Calu3 (cell line): ENCODE measurements around the gene SPRR2D. TPM values are rescaled to one million over a fixed set of nuclear protein-coding genes. Genes with fewer than 3 reads are reported as not detected.

ENCODE experiments used
- BruUV-seq: library from RNA; stranded (reverse); fragments of 400-500 nt; replicated peaks from 2 replicates; lab custom pipeline; 2021; lab: Mats Ljungman, UMichigan
- CTCF ChIA-PET: fragments of 300-600 bp; sonication (Branson Sonifier 250); formaldehyde crosslinking; loops from one replicate; lab custom pipeline; 2022; ENCODE audit warnings: antibody characterized with exemption; lab: Charles Lee
- DNase-seq: peaks from one replicate; pipeline ENCODE4 v3.0.0; 2022
- H3K27ac Mint-ChIP-seq: one replicate; pipeline ENCODE4 v1.8.0; 2022; ENCODE audit warnings: mixed read lengths; ENCODE audit not compliant: unreplicated experiment
- H3K27me3 Mint-ChIP-seq: one replicate; pipeline ENCODE4 v1.8.0; 2022; ENCODE audit warnings: mixed read lengths; ENCODE audit not compliant: unreplicated experiment
- H3K36me3 Mint-ChIP-seq: one replicate; pipeline ENCODE4 v1.8.0; 2022; ENCODE audit warnings: mild to moderate bottlenecking, moderate library complexity, mixed read lengths; ENCODE audit not compliant: insufficient read depth, unreplicated experiment
- H3K4me1 Mint-ChIP-seq: one replicate; pipeline ENCODE4 v1.8.0; 2022; ENCODE audit warnings: mild to moderate bottlenecking, low read depth, mixed read lengths; ENCODE audit not compliant: unreplicated experiment
- H3K4me3 Mint-ChIP-seq: one replicate; pipeline ENCODE4 v1.8.0; 2022; ENCODE audit warnings: mild to moderate bottlenecking, low read depth, moderate library complexity, mixed read lengths; ENCODE audit not compliant: unreplicated experiment
- H3K9me3 Mint-ChIP-seq: one replicate; pipeline ENCODE4 v1.8.0; 2022; ENCODE audit warnings: low read depth, mixed read lengths; ENCODE audit not compliant: unreplicated experiment
- intact Hi-C: fragments of 100-400 bp; cut with micrococcal nuclease; formaldehyde crosslinking; loops from one replicate; pipeline ENCODE4 v1.10.0; 2022; ENCODE audit not compliant: unreplicated experiment
- total RNA-seq: library from RNA; stranded (reverse); gene quantifications from 2 replicates; pipeline ENCODE4 v1.2.3, GENCODE V29; 2022
- TF ChIP-seq, protein P1 (sequence below): fragments of 200-600 bp; IDR thresholded peaks from one replicate; pipeline ENCODE4 v1.8.0; 2022; ENCODE audit warnings: antibody characterized with exemption; ENCODE audit not compliant: unreplicated experiment

The SPRR2D gene
- total RNA-seq, 1 experiment from 2014 or later, result not detected

GRCh38 chr1:153000294-153000693 lies 40.6 kb downstream of the SPRR2D start:
- intact Hi-C loops, result no loop called here
- Mint-ChIP-seq H3K4me1 (peaks cover 72% of the 10 kb centered on the region), H3K36me3 (peaks cover 11% of the 10 kb centered on the region), H3K27ac (peak overlapping the region; percentile 90), H3K4me3 (no peak overlapping the region), H3K9me3 (peaks cover 5% of the 10 kb centered on the region), H3K27me3 (no peaks in the 10 kb centered on the region)
- no TSS peak for BruUV-seq
- TF ChIP-seq, protein P1, sequence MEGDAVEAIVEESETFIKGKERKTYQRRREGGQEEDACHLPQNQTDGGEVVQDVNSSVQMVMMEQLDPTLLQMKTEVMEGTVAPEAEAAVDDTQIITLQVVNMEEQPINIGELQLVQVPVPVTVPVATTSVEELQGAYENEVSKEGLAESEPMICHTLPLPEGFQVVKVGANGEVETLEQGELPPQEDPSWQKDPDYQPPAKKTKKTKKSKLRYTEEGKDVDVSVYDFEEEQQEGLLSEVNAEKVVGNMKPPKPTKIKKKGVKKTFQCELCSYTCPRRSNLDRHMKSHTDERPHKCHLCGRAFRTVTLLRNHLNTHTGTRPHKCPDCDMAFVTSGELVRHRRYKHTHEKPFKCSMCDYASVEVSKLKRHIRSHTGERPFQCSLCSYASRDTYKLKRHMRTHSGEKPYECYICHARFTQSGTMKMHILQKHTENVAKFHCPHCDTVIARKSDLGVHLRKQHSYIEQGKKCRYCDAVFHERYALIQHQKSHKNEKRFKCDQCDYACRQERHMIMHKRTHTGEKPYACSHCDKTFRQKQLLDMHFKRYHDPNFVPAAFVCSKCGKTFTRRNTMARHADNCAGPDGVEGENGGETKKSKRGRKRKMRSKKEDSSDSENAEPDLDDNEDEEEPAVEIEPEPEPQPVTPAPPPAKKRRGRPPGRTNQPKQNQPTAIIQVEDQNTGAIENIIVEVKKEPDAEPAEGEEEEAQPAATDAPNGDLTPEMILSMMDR, result no peak
- DNase-seq, result no peak
- CTCF ChIA-PET, result interaction anchor here (0.6 to 2.7 kb wide), 6 partner anchors 9 to 358 kb away, joined by 3 to 19 read pairs (median 5); no protein-coding TSS in a partner anchor

GRCh38 chr1:152999818-153000217 lies 41.1 kb downstream of the SPRR2D start:
- H3K27me3 Mint-ChIP-seq, result no peaks in the 10 kb centered on the region
- H3K4me1 Mint-ChIP-seq, result peaks cover 72% of the 10 kb centered on the region
- CTCF ChIA-PET, result interaction anchor here (1.2 to 2.7 kb wide), 5 partner anchors 9 to 193 kb away, joined by 3 to 14 read pairs (median 5); no protein-coding TSS in a partner anchor
- H3K4me3 Mint-ChIP-seq, result peak overlapping the region; percentile 32
- peak overlapping the region; percentile 90 for H3K27ac Mint-ChIP-seq
- intact Hi-C loops, result loop anchor here (5.0 kb wide), 1 partner anchor 32 kb away; the partner anchor contains the start of gene SPRR1B
- H3K9me3 Mint-ChIP-seq, result peaks cover 5% of the 10 kb centered on the region
- no peak for DNase-seq
- no TSS peak for BruUV-seq
- TF ChIP-seq, protein P1, result no peak
- H3K36me3 Mint-ChIP-seq, result peaks cover 11% of the 10 kb centered on the region

DNA sequence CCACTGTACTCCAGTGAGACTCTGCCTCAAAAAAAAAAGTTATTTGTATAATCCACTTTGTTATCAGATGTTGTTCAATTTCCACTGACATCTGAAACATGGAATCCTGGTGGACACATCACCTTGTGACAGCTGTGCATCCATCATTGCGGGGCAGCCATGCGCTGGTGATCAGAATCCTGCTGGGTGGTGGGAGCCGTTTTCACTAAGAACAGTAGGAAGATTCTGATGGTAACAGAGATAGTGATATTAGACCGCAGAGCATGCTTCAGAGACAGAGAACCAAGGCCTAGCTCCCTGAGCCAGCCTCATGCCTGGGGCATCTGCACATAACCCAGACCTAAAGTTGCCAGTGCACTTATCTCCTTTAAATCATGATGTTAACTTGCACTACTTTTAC lies 42.4 kb downstream of the SPRR2D start:
- intact Hi-C loops, result loop anchor here (5.0 kb wide), 1 partner anchor 34 kb away; the partner anchor contains the start of gene SPRR1B
- peaks cover 63% of the 10 kb centered on the region for H3K4me1 Mint-ChIP-seq
- no TSS peak for BruUV-seq
- no peak for DNase-seq
- no peaks in the 10 kb centered on the region for H3K27me3 Mint-ChIP-seq
- peaks cover 11% of the 10 kb centered on the region for H3K36me3 Mint-ChIP-seq
- no peak overlapping the region for H3K4me3 Mint-ChIP-seq
- CTCF ChIA-PET, result interaction anchor here (2.7 kb wide), 1 partner anchor 34 kb away, joined by 14 read pairs; no protein-coding TSS in a partner anchor
- peaks cover 5% of the 10 kb centered on the region for H3K9me3 Mint-ChIP-seq
- no peak overlapping the region for H3K27ac Mint-ChIP-seq
- TF ChIP-seq, protein P1, result no peak

- Mint-ChIP-seq H3K4me3 (no peak overlapping the region), H3K36me3 (peaks cover 11% of the 10 kb centered on the region), H3K27ac (peak overlapping the region; percentile 52), H3K9me3 (peaks cover 5% of the 10 kb centered on the region), H3K4me1 (peaks cover 61% of the 10 kb centered on the region), H3K27me3 (no peaks in the 10 kb centered on the region)
- intact Hi-C loops, result loop anchor here (5.0 kb wide), 1 partner anchor 34 kb away; the partner anchor contains the start of gene SPRR1B
- no peak for DNase-seq
- no TSS peak for BruUV-seq
- TF ChIP-seq, protein P1, result no peak
- CTCF ChIA-PET, result interaction anchor here (2.7 kb wide), 1 partner anchor 35 kb away, joined by 14 read pairs; no protein-coding TSS in a partner anchor
Observed at GRCh38 chr1:152997901-152998300, 43.0 kb downstream of the SPRR2D start.
